ENCODE measurements around the gene ZNF697. TPM values are rescaled to one million over a fixed set of nuclear protein-coding genes. Genes with fewer than 3 reads are reported as not detected.
A peak's percentile ranks its signal among the peaks of the same experiment; 100 is the strongest.

ZNF697 gene
- total and polyA plus RNA-seq, 9 of the 15 experiments (the other 6 are each of a cell fraction or from before 2014, with no cell fraction given), result 2.1 to 13.6 (median 8.3) TPM

DNA sequence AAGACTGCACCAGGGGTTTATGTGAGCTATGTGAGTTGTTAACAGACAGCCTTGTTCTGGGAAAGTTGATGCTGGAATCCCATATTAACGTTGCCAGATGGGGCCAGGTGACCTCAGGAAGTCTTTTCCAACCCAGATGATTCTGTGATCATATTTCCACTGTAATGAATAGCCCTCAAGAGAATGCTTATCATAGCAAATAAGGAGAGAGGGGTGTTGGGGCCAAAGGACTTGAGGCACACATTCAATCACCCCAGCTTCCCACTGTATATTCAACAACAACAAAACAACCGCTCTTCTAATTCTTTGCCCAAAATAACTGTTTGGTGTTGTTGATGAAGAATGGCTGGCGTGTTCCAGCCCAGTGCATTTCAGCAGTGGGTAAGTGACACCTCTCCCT, 14.1 kb downstream of the ZNF697 start:
- Histone ChIP-seq H3K27me3 (ENCODE audit: control insufficient read depth in 2 of 2, insufficient read depth in 2 of 2, low read length in 2 of 2) (no peaks in the 10 kb centered on the region), H3K9me3 (replicated peaks; ENCODE audit: control insufficient read depth, insufficient read depth, low read depth, low read length) (no peaks in the 10 kb centered on the region), H3K36me3 (ENCODE audit: control insufficient read depth, insufficient read depth, low read length) (no peaks in the 10 kb centered on the region), H3K4me3 (no peak overlapping the region), H4K20me1 (replicated peaks; ENCODE audit: control insufficient read depth, insufficient read depth, low read length) (peaks cover 25% of the 10 kb centered on the region), H3K79me2 (ENCODE audit: control insufficient read depth, insufficient read depth, low read length) (no peaks in the 10 kb centered on the region), H3K4me2 (ENCODE audit: insufficient read depth, low read length) (no peak overlapping the region), H3K9me1 (ENCODE audit: control insufficient read depth, insufficient read depth, low read length) (no peaks in the 10 kb centered on the region), H3K27ac (ENCODE audit: extremely low read depth, low read depth, low read length) (no peak overlapping the region), H3K4me1 (replicated peaks in 1 of 2; ENCODE audit: control insufficient read depth in 2 of 2, insufficient read depth in 2 of 2, low read length in 2 of 2) (peaks cover 0 to 10% of the 10 kb centered on the region in 2 experiments; a peak in 1 of 5 replicates), H2AFZ (ENCODE audit: low read depth, low read length) (no peak overlapping the region), H3K9ac (ENCODE audit: insufficient read depth in 1 of 2, low read depth in 2 of 2, low read length in 2 of 2) (no peak overlapping the region)
- intact Hi-C loops (cut with micrococcal nuclease), result no loop called here
- no peak for DNase-seq (ENCODE audit: extremely low read depth in 1 of 4, low spot score in 3 of 4)
- ChIA-PET POLR2A (interaction anchor here (1.2 kb wide), 1 partner anchor 13 kb away, joined by 4 read pairs; no protein-coding TSS in a partner anchor), CTCF (ENCODE audit: low intra/inter-chr PET ratio) (no interaction called here)
- no TSS peak for BruUV-seq (replicated peaks)
- 63% methylated on average over 3 of the region's 3 CpGs for WGBS (ENCODE audit: insufficient coverage, low coverage, missing lambda C conversion rate)
- no peak for ATAC-seq
- TF ChIP-seq SMAD2 (IDR thresholded peaks at IDR 0.05; ENCODE audit: low read depth, low read length), result no peak
- no peak for TF ChIP-seq ZFX (CRISPR knock-in tag; IDR thresholded peaks at IDR 0.05)
- TF ChIP-seq LARP7 (IDR thresholded peaks at IDR 0.05), result no peak
- FAIRE-seq, result no peak
- in situ Hi-C loops (cut with MboI), result no loop called here

- Histone ChIP-seq H4K20me1 (replicated peaks; ENCODE audit: control insufficient read depth, insufficient read depth, low read length) (peaks cover 25% of the 10 kb centered on the region), H3K27me3 (ENCODE audit: control insufficient read depth in 2 of 2, insufficient read depth in 2 of 2, low read length in 2 of 2) (no peaks in the 10 kb centered on the region), H3K9me1 (ENCODE audit: control insufficient read depth, insufficient read depth, low read length) (no peaks in the 10 kb centered on the region), H3K27ac (ENCODE audit: extremely low read depth, low read depth, low read length) (no peak overlapping the region), H3K4me2 (ENCODE audit: insufficient read depth, low read length) (no peak overlapping the region), H3K9me3 (replicated peaks; ENCODE audit: control insufficient read depth, insufficient read depth, low read depth, low read length) (no peaks in the 10 kb centered on the region), H2AFZ (ENCODE audit: low read depth, low read length) (no peak overlapping the region), H3K36me3 (ENCODE audit: control insufficient read depth, insufficient read depth, low read length) (no peaks in the 10 kb centered on the region; the same call in 2 of the 3 replicates), H3K4me3 (no peak overlapping the region), H3K79me2 (ENCODE audit: control insufficient read depth, insufficient read depth, low read length) (no peaks in the 10 kb centered on the region), H3K9ac (ENCODE audit: insufficient read depth in 1 of 2, low read depth in 2 of 2, low read length in 2 of 2) (no peak overlapping the region), H3K4me1 (replicated peaks in 1 of 2; ENCODE audit: control insufficient read depth in 2 of 2, insufficient read depth in 2 of 2, low read length in 2 of 2) (peaks cover 0 to 10% of the 10 kb centered on the region in 2 experiments; a peak in 1 of 5 replicates)
- intact Hi-C loops (cut with micrococcal nuclease), result no loop called here
- 69% methylated on average over 2 of the region's 2 CpGs for WGBS (ENCODE audit: insufficient coverage, low coverage, missing lambda C conversion rate)
- DNase-seq (ENCODE audit: extremely low read depth in 1 of 4, low spot score in 3 of 4), result no peak
- FAIRE-seq, result no peak
- in situ Hi-C loops (cut with MboI), result no loop called here
- ChIA-PET POLR2A (interaction anchor here (0.7 to 1.2 kb wide), 2 partner anchors 13 to 15 kb away, joined by 4 read pairs; no protein-coding TSS in a partner anchor), CTCF (ENCODE audit: low intra/inter-chr PET ratio) (no interaction called here)
- ATAC-seq, result no peak
- no TSS peak for BruUV-seq (replicated peaks)
- TF ChIP-seq BRD9 (IDR thresholded peaks at IDR 0.05; ENCODE audit: low read depth, partially characterized antibody), result no peak
- no peak for TF ChIP-seq PRMT5 (CRISPR knock-in tag; IDR thresholded peaks at IDR 0.05)
- TF ChIP-seq TGIF2 (CRISPR knock-in tag; IDR thresholded peaks at IDR 0.05), result no peak
- no peak for TF ChIP-seq RBM34 (IDR thresholded peaks at IDR 0.05; ENCODE audit: borderline replicate concordance, insufficient read depth, low read length)
- TF ChIP-seq KLF10 (CRISPR knock-in tag; IDR thresholded peaks at IDR 0.05), result no peak
- TF ChIP-seq ZNF408 (CRISPR knock-in tag; IDR thresholded peaks at IDR 0.05; ENCODE audit: low read depth), result no peak
- TF ChIP-seq ZNF644 (tag; IDR thresholded peaks at IDR 0.05; ENCODE audit: low read depth), result no peak
- TF ChIP-seq SIN3B (IDR thresholded peaks at IDR 0.05; ENCODE audit: low read depth), result no peak
- TF ChIP-seq, protein P1, sequence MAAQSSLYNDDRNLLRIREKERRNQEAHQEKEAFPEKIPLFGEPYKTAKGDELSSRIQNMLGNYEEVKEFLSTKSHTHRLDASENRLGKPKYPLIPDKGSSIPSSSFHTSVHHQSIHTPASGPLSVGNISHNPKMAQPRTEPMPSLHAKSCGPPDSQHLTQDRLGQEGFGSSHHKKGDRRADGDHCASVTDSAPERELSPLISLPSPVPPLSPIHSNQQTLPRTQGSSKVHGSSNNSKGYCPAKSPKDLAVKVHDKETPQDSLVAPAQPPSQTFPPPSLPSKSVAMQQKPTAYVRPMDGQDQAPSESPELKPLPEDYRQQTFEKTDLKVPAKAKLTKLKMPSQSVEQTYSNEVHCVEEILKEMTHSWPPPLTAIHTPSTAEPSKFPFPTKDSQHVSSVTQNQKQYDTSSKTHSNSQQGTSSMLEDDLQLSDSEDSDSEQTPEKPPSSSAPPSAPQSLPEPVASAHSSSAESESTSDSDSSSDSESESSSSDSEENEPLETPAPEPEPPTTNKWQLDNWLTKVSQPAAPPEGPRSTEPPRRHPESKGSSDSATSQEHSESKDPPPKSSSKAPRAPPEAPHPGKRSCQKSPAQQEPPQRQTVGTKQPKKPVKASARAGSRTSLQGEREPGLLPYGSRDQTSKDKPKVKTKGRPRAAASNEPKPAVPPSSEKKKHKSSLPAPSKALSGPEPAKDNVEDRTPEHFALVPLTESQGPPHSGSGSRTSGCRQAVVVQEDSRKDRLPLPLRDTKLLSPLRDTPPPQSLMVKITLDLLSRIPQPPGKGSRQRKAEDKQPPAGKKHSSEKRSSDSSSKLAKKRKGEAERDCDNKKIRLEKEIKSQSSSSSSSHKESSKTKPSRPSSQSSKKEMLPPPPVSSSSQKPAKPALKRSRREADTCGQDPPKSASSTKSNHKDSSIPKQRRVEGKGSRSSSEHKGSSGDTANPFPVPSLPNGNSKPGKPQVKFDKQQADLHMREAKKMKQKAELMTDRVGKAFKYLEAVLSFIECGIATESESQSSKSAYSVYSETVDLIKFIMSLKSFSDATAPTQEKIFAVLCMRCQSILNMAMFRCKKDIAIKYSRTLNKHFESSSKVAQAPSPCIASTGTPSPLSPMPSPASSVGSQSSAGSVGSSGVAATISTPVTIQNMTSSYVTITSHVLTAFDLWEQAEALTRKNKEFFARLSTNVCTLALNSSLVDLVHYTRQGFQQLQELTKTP (IDR thresholded peaks at IDR 0.05; ENCODE audit: low read depth in 1 of 2, partially characterized antibody in 2 of 2), result no peak
- peak; percentile 56 for TF ChIP-seq CEBPB (tag; IDR thresholded peaks at IDR 0.05)
Observed at GRCh38 chr1:119633575-119633974, 14.5 kb downstream of the ZNF697 start.
